ENCODE data around the gene UQCR10.

UQCR10 gene

DNA sequence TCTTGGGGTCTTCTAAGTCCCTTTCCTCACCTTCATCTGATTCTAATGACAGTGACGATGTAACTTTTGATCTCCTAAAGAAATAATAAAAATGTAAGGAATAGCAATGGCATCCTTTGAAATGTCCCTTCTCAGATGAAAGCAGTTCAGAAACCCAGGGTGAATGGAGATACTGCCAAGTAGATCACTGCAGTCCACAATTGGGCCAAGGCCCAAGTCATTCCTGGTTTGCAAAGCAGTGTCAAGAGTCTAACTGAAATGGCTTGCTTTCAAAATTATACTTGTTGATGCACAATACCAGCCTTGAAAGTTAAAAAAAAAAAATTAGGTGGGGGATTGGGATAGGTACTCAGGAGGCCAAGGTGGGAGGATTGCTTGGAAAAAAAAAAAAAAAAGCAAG is 50.6 kb downstream of the UQCR10 start:
- ATAC-seq (ENCODE audit: insufficient read depth, low read depth) (no peak), DNase-seq (no peak)
- Histone ChIP-seq H3K36me3 (ENCODE audit: insufficient read depth, low read length) (peaks cover 87% of the 10 kb centered on the region), H3K9ac (ENCODE audit: low read depth, low read length) (no peak overlapping the region), H3K9me3 (ENCODE audit: insufficient read depth, low read length, severe bottlenecking) (no peaks in the 10 kb centered on the region), H3K27me3 (ENCODE audit: insufficient read depth, low read length, poor library complexity) (no peaks in the 10 kb centered on the region), H3K4me2 (ENCODE audit: insufficient read depth, low read length) (no peak overlapping the region), H2AFZ (ENCODE audit: low read depth, low read length) (no peak overlapping the region), H3K79me2 (ENCODE audit: insufficient read depth, low read length) (no peaks in the 10 kb centered on the region), H4K20me1 (ENCODE audit: insufficient read depth, low read length) (no peaks in the 10 kb centered on the region), H3K4me1 (ENCODE audit: insufficient read depth, low read length) (no peaks in the 10 kb centered on the region), H3K27ac (ENCODE audit: low read length) (no peak overlapping the region), H3K4me3 (ENCODE audit: low read depth in 1 of 2, low read length in 2 of 2) (no peak overlapping the region)
- TF ChIP-seq EZH2 (IDR thresholded peaks at IDR 0.05; ENCODE audit: borderline replicate concordance, low read depth, low read length, severe bottlenecking): no peak
- TF ChIP-seq, protein P1, sequence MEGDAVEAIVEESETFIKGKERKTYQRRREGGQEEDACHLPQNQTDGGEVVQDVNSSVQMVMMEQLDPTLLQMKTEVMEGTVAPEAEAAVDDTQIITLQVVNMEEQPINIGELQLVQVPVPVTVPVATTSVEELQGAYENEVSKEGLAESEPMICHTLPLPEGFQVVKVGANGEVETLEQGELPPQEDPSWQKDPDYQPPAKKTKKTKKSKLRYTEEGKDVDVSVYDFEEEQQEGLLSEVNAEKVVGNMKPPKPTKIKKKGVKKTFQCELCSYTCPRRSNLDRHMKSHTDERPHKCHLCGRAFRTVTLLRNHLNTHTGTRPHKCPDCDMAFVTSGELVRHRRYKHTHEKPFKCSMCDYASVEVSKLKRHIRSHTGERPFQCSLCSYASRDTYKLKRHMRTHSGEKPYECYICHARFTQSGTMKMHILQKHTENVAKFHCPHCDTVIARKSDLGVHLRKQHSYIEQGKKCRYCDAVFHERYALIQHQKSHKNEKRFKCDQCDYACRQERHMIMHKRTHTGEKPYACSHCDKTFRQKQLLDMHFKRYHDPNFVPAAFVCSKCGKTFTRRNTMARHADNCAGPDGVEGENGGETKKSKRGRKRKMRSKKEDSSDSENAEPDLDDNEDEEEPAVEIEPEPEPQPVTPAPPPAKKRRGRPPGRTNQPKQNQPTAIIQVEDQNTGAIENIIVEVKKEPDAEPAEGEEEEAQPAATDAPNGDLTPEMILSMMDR (IDR thresholded peaks at IDR 0.05; ENCODE audit: borderline replicate concordance, extremely low read depth, low read length, poor library complexity, severe bottlenecking): no peak

- no peak overlapping the region for H3K4me3 ChIP-seq (ENCODE audit: low read depth in 1 of 2, low read length in 2 of 2)
- ATAC-seq (ENCODE audit: insufficient read depth, low read depth) (no peak), DNase-seq (no peak)
- no peaks in the 10 kb centered on the region for H3K79me2 ChIP-seq (ENCODE audit: insufficient read depth, low read length)
- no peaks in the 10 kb centered on the region for H3K4me1 ChIP-seq (ENCODE audit: insufficient read depth, low read length)
- no peak overlapping the region for H3K4me2 ChIP-seq (ENCODE audit: insufficient read depth, low read length)
- H3K36me3 ChIP-seq (ENCODE audit: insufficient read depth, low read length): peaks cover 84% of the 10 kb centered on the region
- H2AFZ ChIP-seq (ENCODE audit: low read depth, low read length): no peak overlapping the region
- H4K20me1 ChIP-seq (ENCODE audit: insufficient read depth, low read length): no peaks in the 10 kb centered on the region
- TF ChIP-seq EZH2 (IDR thresholded peaks at IDR 0.05; ENCODE audit: borderline replicate concordance, low read depth, low read length, severe bottlenecking): no peak
- TF ChIP-seq, protein P1 (IDR thresholded peaks at IDR 0.05; ENCODE audit: borderline replicate concordance, extremely low read depth, low read length, poor library complexity, severe bottlenecking): no peak
- no peaks in the 10 kb centered on the region for H3K27me3 ChIP-seq (ENCODE audit: insufficient read depth, low read length, poor library complexity)
- no peak overlapping the region for H3K9ac ChIP-seq (ENCODE audit: low read depth, low read length)
- no peak overlapping the region for H3K27ac ChIP-seq (ENCODE audit: low read length)
- no peaks in the 10 kb centered on the region for H3K9me3 ChIP-seq (ENCODE audit: insufficient read depth, low read length, severe bottlenecking)
These were observed 52.3 kb downstream of the UQCR10 start for GRCh38 chr22:29819501-29819900.

Measured in DND-41 (cell line).